ENCODE data around the gene PHETA1.

DNA sequence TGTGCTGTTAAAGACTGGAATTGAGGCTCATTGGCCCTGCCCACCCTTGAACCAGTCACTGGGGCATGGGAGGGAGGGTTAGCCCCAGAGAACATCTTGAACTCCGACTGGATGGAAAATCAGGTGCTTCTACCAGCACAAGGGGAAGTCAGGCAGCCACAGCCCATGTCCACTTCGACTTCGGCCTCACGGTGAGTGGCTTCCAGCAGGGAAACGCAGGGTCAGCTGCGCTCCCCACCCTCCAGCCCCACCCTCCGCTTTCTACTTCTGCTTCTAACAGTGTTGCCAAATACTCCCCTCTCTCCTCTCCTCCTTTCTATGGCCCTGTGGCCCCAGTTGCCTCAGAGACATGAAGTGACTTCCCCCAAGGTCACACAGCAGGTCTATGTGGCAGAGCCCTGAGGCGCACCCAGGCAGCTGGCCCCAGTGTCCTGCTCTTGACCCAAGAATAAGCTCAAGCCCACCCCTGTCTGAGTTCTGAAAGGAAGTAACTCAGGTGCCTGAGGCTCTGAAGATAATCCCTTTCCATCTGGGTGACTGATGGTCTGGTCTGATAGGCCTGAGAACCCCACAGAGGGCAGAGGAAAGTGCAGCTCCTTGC, 24.9 kb upstream of the PHETA1 start:
- TF ChIP-seq ELF1 (IDR thresholded peaks at IDR 0.05) (no peak), EP300 (IDR thresholded peaks at IDR 0.05; ENCODE audit: borderline replicate concordance in 1 of 2, low read depth in 1 of 2, low read length in 1 of 2) (0 out of 4 replicates have a peak, but pooled peaks of 1 of the 2 experiments have one; percentile 24), NFIC (IDR thresholded peaks at IDR 0.05; ENCODE audit: borderline replicate concordance) (no peak), EZH2phosphoT487 (IDR thresholded peaks at IDR 0.05; ENCODE audit: borderline replicate concordance, low read depth) (no peak), RCOR1 (IDR thresholded peaks at IDR 0.05; ENCODE audit: low read length) (no peak), CHD2 (IDR thresholded peaks at IDR 0.05; ENCODE audit: low read length, partially characterized antibody) (no peak), TCF12 (IDR thresholded peaks at IDR 0.05) (no peak), MXI1 (IDR thresholded peaks at IDR 0.05; ENCODE audit: low read depth, low read length) (no peak), YY1 (IDR thresholded peaks at IDR 0.05; ENCODE audit: low read depth) (no peak), NRF1 (IDR thresholded peaks at IDR 0.05; ENCODE audit: low read depth, low read length) (no peak), FOSL2 (IDR thresholded peaks at IDR 0.05; ENCODE audit: borderline replicate concordance, low read depth) (no peak), JUND (IDR thresholded peaks at IDR 0.05) (no peak)
- TF ChIP-seq, protein P1, sequence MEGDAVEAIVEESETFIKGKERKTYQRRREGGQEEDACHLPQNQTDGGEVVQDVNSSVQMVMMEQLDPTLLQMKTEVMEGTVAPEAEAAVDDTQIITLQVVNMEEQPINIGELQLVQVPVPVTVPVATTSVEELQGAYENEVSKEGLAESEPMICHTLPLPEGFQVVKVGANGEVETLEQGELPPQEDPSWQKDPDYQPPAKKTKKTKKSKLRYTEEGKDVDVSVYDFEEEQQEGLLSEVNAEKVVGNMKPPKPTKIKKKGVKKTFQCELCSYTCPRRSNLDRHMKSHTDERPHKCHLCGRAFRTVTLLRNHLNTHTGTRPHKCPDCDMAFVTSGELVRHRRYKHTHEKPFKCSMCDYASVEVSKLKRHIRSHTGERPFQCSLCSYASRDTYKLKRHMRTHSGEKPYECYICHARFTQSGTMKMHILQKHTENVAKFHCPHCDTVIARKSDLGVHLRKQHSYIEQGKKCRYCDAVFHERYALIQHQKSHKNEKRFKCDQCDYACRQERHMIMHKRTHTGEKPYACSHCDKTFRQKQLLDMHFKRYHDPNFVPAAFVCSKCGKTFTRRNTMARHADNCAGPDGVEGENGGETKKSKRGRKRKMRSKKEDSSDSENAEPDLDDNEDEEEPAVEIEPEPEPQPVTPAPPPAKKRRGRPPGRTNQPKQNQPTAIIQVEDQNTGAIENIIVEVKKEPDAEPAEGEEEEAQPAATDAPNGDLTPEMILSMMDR (IDR thresholded peaks at IDR 0.05) = no peak
- TF ChIP-seq, protein P2, sequence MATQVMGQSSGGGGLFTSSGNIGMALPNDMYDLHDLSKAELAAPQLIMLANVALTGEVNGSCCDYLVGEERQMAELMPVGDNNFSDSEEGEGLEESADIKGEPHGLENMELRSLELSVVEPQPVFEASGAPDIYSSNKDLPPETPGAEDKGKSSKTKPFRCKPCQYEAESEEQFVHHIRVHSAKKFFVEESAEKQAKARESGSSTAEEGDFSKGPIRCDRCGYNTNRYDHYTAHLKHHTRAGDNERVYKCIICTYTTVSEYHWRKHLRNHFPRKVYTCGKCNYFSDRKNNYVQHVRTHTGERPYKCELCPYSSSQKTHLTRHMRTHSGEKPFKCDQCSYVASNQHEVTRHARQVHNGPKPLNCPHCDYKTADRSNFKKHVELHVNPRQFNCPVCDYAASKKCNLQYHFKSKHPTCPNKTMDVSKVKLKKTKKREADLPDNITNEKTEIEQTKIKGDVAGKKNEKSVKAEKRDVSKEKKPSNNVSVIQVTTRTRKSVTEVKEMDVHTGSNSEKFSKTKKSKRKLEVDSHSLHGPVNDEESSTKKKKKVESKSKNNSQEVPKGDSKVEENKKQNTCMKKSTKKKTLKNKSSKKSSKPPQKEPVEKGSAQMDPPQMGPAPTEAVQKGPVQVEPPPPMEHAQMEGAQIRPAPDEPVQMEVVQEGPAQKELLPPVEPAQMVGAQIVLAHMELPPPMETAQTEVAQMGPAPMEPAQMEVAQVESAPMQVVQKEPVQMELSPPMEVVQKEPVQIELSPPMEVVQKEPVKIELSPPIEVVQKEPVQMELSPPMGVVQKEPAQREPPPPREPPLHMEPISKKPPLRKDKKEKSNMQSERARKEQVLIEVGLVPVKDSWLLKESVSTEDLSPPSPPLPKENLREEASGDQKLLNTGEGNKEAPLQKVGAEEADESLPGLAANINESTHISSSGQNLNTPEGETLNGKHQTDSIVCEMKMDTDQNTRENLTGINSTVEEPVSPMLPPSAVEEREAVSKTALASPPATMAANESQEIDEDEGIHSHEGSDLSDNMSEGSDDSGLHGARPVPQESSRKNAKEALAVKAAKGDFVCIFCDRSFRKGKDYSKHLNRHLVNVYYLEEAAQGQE (IDR thresholded peaks at IDR 0.05; ENCODE audit: low read depth, low read length) = no peak
